Measurements from ENCODE around the gene SERPINH1.

Gene SERPINH1

DNA sequence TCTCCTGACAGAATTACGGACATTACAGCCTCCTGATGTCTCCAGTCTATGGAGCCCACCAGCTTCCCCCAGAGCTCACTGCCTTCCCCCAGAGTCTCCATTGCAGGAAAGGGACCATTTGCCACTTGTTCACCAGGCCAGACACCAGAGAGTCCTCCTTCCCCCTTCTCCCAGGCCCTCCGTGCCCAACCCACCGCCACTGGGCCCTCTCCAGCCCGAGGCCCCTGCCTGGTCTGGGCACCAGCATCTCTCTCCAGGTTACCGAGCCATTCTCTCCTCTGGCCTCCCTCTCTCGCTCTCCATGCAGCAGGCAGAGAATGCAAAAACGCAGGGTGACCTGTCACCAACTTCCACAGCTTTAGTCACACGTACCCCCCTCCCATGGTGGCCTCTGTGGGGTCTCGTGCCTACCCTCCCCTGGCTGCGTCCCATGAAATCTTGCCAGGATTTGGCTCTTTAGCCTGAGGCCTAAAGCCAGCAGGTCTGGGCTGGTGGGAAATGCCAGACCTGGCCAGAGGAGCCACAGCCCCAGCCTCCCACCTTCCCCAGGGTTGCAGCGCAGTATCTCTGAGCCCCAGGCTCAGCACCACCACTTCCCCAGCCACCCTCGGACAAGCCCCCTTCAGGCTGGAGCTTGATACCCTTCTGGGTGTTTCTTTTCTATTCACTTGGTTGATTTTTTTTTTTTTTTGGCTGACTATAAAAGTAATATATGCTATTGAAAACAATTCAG is 6.8 kb upstream of the SERPINH1 start:
- no peak for DNase-seq (ENCODE audit: low read depth in 2 of 2)

GRCh38 chr11:75556275-75556674 is 5.8 kb upstream of the SERPINH1 start:
- DNase-seq (ENCODE audit: low read depth in 2 of 2) = no peak

DNA sequence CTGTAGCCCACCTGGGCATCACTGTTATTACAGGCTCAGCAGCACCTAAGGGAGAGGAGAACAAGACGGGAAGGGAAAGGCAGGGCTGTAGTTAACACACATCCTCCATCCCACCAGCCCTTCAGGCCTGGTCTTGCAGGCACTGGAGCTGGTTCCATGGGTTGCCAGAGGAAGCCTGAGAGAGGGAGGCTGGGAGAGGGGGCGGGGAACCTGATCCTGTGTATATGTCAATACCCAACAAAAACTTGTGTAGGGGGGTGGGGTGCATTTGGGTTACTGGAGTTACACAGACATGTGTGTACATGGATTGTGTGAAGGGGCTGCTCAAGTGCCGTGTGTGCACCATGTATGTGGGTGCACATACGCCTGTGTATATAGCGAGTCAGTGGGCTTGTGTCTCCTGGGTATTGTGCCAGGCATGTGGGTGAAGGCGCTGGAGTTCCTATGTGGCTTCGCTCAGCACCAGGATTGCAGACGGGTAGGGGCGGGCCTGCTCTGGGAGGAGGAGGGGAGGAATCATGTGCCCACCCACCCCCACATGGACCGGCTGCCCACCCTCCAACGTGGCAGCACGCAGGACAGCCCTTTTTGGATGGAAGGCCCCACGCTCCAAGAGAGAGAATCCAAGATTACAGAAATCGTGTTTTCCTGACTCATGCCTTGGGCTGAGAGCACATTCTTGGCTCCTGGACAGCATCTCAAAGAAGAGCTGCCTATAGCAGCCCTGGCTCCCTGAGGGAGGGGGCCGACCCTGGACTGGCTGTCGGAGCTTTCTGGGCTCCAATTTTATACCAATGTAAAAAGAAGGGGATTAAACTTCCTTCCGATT is 4.2 kb upstream of the SERPINH1 start:
- DNase-seq (ENCODE audit: low read depth in 2 of 2) = no peak

- no peak for DNase-seq (ENCODE audit: low read depth in 2 of 2)
These were observed 2.9 kb upstream of the SERPINH1 start for GRCh38 chr11:75558939-75559843.

GRCh38 chr11:75560644-75561043 is 1.4 kb upstream of the SERPINH1 start:
- no peak for DNase-seq (ENCODE audit: low read depth in 2 of 2)

GRCh38 chr11:75561426-75562047 is 516 bp upstream of the SERPINH1 start:
- DNase-seq (ENCODE audit: low read depth in 2 of 2) = peak in 1 of 2 experiments; percentile 2

- DNase-seq (ENCODE audit: low read depth in 2 of 2) = no peak
These were observed 907 bp downstream of the SERPINH1 start for GRCh38 chr11:75562836-75563484.

GRCh38 chr11:75563501-75563977 is 1.5 kb downstream of the SERPINH1 start:
- no peak for DNase-seq (ENCODE audit: low read depth in 2 of 2)

DNA sequence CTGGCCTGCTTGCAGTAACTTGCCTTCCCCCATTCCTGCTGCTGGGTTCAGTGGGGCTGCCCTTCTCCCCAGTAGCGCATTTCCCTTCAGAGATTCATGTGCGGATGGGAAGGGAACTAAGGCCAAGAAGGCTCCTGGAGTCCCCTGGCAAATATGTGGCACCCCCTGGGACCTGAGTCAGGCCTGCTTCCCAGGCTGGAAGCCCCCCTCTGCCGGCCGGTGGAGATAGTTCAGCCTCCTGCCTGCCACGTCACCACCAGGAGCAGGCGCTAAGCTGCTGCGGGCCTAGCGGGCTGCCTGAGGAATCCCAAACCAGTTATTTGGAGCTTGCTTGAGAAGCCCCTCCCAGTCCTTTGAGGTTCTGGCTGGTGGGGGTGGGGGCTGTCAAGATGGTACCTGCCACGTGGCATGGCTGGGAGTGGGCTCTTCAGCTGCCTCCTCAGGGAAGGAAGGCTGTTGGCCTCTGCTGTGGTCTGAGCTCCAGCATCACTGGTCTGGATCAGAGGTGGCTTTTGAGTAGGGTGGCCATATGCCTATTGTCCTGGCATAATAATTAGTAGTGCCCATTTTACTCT is 2.0 kb downstream of the SERPINH1 start:
- no peak for DNase-seq (ENCODE audit: low read depth in 2 of 2)

DNA sequence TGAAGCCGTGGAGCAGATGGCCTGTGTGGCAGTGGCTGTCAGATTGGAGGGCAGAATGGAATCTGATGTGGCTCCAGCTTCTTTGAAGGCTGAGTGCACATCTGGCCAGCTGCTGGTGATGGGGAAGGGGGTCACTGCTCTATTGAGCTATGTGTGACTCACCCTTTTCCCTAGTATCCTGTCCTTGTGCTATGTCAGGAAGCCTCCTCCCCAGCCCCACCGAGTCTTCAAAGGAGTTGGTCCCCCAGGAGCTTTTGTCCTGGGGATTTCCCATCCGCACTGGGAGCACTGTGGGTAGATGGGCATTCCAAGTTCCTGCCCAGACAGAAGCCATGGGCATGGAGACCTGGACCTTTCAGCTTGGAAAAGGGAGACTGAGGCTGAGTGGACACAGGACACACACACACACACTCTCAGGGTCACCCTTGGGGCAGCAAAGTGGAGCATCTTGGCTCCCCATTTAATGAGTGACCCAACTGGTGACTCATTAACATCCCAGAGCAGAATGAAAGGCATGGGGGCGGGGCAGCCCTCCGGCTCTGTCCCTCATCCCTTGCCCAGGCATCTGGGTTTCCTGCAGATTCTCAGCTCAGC is 3.3 kb downstream of the SERPINH1 start:
- DNase-seq (ENCODE audit: low read depth in 2 of 2) = no peak

GRCh38 chr11:75565916-75566762 is 4.1 kb downstream of the SERPINH1 start:
- no peak for DNase-seq (ENCODE audit: low read depth in 2 of 2)

GRCh38 chr11:75566763-75567279 is 4.8 kb downstream of the SERPINH1 start:
- DNase-seq (ENCODE audit: low read depth in 2 of 2) = no peak

DNA sequence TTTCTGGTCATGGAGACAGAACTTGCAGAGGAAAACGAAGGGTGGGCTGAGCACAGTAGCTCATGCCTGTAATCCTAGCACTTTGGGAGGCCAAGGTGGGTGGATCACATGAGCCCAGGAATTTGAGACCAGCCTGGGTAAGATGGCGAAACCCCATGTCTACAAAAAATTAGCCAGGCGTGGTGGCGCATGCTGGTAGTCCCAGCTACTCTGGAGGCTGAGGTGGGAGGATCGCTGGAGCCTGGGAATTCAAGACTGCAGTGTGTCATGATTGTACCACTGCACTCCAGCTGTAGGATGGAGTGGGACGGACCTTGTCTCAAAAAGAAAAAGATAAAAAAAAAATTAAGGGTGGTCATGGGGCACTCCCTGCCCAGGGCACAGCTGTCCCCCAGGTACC is 5.9 kb downstream of the SERPINH1 start:
- DNase-seq (ENCODE audit: low read depth in 2 of 2) = no peak

DNA sequence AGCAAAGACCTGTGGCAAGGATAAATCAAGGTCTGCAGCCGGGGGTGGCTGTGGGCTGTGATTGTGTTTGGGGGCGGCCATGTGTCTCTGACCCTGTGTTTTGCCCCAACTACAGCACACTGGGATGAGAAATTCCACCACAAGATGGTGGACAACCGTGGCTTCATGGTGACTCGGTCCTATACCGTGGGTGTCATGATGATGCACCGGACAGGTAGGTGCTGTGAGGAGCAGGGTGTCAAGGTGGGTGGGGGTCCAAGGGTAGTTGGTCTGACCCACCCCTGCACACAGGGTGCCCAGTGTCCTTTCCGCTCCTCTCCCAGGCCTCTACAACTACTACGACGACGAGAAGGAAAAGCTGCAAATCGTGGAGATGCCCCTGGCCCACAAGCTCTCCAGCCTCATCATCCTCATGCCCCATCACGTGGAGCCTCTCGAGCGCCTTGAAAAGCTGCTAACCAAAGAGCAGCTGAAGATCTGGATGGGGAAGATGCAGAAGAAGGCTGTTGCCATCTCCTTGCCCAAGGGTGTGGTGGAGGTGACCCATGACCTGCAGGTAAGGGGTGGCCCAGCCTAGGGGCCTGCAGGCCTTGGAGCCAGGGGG is 6.7 kb downstream of the SERPINH1 start:
- no peak for DNase-seq (ENCODE audit: low read depth in 2 of 2)

DNA sequence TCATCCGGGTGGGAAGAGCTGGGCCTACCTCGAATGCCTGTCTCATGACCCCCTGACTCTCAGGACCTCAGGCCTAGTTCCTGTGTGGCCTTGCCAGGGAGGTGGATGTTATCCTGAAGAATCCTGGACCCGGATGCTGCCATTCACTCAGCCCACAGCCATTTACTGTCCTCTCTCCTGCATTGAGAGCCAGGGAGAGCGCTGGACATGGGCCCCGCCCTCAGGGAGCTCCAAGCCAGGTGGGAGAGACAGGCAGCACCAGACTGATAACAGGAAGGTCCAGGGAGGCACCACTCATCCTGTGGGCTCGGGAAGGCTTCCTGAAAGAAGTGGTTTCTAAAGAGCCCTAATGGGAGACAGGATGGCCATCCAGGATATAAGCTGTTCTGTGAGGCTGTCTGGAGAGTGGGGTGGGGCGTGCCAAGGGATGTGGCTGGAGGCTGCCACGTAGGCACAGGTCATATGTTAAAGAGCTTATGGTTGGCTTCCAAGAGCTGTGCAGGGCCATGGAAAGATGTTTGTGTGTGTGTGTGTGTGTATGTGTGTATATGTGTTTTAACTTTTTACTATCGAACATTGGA is 8.6 kb downstream of the SERPINH1 start:
- no peak for DNase-seq (ENCODE audit: low read depth in 2 of 2)

GRCh38 chr11:75571625-75572024 is 9.6 kb downstream of the SERPINH1 start:
- DNase-seq (ENCODE audit: low read depth in 2 of 2) = no peak

- DNase-seq (ENCODE audit: low read depth in 2 of 2) = no peak
These were observed 10.7 kb downstream of the SERPINH1 start for GRCh38 chr11:75572744-75573143.

Measured in stimulated activated CD4-positive, alpha-beta T cell treated with anti-CD3 and anti-CD28 coated beads, Interleukin-12 subunit alpha, Interleukin-12 subunit beta, amount 100 ng/mL, for 24 hours (primary cell).